ENCODE data around the gene ASIC5.
A peak's percentile ranks its signal among the peaks of the same experiment; 100 is the strongest.
"Not testable (repeated sequence)": the region's sequence is repeated elsewhere in the genome, so short reads cannot be mapped to it uniquely, and the experiment has no call there.

Gene ASIC5, protein sequence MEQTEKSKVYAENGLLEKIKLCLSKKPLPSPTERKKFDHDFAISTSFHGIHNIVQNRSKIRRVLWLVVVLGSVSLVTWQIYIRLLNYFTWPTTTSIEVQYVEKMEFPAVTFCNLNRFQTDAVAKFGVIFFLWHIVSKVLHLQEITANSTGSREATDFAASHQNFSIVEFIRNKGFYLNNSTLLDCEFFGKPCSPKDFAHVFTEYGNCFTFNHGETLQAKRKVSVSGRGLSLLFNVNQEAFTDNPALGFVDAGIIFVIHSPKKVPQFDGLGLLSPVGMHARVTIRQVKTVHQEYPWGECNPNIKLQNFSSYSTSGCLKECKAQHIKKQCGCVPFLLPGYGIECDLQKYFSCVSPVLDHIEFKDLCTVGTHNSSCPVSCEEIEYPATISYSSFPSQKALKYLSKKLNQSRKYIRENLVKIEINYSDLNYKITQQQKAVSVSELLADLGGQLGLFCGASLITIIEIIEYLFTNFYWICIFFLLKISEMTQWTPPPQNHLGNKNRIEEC

DNA sequence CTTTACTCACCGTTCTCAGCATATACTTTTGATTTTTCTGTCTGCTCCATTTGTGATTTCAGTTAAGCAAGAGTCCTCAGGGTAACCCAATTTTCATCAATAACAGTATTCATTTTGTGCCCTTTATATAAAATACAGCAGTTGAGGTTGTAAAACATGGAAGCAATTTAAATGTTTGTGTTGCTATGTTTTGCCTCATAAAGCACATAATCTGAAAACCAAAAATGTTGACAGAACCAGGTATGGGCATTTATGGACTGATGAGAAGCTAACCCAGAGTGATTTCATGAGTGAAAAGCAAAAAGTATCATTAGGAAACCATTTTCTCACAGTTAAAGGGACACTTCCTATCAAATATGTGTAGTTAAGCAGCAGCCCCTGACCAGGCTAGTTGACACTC lies at the start of gene ASIC5:
Gene ASIC5, minus strand, starts transcription at position 101 of the 400 bp plus-strand sequence. Its CDS starts 51 bp downstream, at position 50.
- no peak for DNase-seq (ENCODE audit: low read depth, low spot score)

DNA sequence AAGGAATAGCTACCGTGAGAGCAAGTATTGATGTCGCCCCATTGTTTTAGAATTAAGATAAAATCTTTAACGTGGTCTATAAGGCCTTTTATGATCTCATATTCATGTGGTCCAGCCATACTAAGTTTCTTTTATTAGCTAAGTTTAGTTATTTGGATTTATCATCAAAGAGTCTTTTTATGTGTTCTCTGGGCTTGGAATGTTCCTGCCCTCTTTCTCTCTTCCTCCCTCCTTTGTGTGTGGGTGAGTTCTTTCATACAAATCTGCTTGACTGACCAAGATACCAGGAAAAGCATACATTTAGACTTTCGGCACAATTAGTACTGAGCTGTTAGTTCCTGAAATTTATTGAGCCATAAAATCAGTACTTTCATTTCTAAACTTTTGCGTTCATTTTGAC lies 48.7 kb upstream of the ASIC5 start:
- no peak for DNase-seq (ENCODE audit: low read depth, low spot score)

DNA sequence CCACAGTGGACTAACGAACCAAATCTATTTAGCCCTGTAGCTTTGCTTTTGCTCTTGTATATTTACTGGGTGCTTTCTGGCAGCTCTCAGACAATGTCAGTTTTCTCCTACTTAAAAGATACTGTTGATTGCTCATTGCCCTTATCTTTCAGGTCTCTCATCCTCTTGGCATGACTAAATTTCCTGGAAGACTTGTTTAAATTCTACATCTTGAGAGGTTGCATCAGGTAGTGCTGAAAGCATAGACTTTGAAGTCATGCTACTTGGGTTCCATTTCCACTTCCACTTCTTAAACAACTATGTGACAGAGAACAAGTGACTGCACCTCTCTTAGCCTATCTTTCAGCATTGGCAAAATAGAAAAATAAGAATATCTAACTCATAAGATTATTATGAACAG lies 45.8 kb upstream of the ASIC5 start:
- no peak for DNase-seq (ENCODE audit: low read depth, low spot score)

DNA sequence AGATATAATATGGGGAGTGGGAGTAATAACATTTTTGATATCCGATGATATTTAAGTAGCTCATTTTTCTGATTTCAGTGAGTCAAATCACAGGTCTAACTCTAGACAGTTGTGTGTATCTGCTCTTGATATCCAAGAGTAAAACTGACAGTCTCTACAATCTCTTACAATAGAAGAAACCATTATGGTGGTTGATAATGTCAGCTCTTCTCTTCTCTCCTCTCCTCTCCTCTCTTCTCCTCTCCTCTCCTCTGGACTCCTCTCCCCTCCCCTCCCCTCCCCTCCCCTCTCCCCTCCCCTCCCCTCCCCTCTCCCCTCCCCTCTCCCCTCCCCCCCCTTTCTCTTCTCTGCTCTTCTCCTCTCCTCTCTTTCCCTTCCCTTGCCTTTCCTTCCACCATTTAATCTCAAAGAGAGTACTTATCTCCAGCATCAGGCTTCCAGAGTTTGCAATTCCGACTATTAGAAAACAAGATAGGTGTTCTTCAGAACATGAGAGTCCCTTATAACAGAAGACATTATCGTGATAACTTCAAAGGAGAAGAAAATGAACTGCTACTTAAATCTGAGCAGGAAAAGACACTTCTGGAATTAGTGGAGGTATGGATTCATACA lies 43.6 kb upstream of the ASIC5 start:
- no peak for DNase-seq (ENCODE audit: low read depth, low spot score)

DNA sequence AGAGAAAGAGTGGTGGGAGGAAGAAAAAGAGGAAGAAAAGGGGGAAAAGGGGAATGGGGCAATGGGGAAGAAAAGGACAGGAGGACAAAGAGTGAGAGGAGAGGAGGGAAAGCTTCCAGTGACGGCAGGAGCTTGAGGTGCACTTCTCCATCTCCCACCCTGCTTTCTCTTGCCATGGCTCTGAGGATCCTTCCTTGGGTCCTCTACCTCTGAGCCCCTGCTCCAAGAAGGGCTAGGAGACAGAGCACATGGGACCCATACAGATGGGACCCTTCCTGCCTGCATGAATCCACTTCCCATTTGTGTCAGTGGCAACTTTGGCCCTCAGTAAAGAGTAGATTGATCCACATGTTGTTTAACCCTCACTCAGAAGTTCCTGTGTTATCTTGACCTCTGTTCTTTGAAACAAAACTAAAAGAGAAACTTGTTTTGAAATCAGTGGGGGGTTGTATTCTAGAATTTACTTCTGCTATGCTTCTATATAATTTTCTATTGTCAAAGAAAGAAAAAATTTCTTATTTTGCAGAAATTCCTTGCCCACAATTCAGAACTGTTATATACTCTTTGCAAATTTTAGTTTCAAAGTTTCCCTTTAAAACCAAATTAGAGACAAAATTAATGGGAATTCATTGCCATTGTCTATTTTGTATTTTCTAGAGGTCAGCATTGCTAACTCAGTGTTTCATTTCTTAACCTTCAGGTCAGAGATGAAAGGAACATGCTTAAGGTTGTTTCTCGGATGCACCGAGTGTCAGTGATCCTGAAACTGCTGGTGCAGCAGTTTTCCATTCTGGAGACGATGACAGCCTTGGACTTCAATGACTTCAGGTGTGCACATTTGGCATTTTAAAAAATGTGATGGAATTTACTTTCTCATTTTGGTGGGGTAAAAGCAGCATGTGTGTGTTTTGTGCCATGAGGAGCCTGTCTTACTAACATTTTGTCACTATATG lies 42.4 kb upstream of the ASIC5 start:
- DNase-seq (ENCODE audit: low read depth, low spot score): no peak

DNA sequence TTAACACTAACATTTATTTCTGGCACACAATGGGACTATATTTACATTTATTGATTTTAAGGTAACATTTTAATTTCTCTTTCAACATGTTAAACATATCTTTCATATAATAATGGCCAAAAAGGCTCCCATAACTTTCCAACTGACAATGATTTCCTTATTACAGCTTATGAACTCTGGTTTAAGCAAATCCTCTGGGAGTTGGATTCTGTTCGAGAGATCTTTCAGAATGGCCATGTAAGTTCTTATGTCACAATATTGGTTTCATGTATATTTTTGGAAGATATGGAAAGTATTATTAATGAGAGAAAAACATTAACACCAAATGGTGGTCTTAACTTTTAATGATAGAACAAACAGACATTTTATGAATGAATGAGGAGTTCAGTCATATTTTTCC lies 41.5 kb upstream of the ASIC5 start:
- no peak for DNase-seq (ENCODE audit: low read depth, low spot score)

DNA sequence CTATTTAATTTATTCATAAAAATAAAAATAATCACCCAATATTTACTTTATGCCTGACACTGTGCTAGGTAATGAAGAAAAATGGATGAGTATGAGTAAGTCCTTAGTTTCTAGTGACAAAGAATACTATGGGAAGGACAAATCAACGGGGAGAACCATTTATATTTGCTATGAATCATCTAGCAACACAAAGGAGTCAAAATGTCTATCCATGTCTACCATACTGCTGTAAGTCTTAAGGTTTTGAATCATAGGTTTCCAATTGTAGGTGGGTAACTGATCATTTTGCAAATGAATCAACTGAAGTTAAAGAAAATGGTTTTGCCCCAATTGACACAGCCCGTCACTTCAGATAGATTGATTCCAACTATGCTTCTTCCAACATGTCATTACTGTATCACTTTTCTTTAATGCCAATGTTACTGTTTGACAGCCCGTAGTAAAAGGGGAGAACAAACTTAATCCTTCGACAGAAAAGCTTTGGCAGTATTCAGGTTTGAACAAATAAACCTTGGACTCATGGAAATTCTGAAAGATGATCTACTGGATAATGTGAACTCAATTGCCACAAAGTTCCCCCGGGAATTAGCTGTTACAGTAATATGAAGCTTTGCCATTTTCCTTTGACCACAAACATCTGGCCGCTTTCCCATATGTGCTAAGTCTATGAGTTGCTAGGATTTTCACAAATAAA lies 40.6 kb upstream of the ASIC5 start:
- DNase-seq (ENCODE audit: low read depth, low spot score): peak; percentile 91

DNA sequence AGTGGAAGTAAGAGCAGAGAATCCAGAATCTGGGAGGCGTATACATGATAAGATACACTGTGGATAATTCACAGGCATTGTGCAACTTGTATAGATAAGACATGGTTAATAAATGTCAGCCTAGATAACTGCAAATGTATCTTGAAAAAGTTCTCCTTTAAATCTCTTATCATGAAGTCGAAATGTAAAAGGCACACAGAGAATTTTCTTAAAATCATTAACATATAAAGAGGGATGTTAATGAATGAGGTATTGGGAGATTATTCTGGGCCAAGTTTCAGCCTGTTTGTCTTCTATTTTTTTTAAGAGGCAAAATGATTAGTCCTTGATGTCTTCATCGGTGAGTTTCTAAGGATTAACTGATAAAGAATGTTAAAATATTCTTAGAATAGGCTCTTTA lies 38.3 kb upstream of the ASIC5 start:
- DNase-seq (ENCODE audit: low read depth, low spot score): no peak

DNA sequence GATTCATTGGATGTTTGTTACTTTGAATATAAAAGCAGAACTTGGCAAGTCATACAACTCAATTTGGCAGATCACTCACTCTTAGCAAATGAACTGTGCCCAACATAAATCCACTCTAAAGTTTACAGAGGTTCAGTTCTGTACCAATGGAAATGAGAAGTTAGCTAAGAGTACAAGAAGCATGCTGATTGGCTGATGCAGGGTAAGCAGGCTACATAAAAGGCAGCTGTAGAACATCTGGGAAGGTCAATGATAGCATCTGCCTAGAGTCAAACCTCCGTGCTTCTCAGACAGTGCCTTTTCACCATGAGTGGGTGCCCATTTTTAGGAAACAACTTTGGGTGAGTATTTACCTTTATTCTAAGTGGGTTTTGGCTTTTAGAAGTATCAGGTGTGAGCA lies 37.4 kb upstream of the ASIC5 start, which contains the start of gene TDO2:
Gene TDO2, plus strand, starts transcription at position 244 of the 400 bp plus-strand sequence. Its CDS starts 63 bp downstream, at position 307.
- DNase-seq (ENCODE audit: low read depth, low spot score): no peak

DNA sequence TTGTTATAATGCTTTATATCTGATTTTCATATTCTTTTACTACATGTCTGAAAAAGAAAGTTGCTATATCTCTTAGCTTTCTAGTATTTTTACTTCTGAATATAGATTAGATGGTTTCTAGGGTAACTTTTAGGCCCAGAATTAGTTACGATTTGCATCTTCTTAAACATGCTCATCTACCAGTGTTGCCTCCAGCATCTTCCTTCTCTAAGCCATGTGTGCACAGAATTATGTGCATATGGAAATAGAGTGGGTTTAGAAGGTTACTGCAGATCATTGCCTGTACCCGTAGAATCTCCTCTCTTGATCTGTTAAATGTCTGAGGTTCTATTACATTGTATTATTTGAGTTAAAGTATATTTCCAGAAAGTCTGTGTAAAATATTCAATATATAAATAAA lies 34.9 kb upstream of the ASIC5 start:
- DNase-seq (ENCODE audit: low read depth, low spot score): no peak

DNA sequence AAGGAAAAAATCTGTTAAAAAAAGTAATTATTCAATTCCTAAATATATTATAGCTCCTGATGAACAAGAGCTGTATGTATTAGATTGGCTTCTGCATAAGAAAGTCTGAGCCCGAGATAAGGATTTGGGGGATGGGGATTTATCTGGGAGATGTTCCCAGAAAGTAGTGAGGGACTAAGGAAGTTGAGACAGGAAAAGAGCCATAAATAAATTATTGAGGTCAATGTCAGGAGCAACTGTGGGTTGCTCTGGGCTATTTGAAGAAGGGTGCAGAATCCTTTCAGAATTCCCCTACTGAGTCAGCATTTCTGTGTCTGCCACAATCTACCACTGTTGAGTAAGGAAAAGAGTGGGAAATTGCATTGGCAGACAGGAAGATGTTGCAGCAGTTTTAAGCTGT lies 34.3 kb upstream of the ASIC5 start:
- no peak for DNase-seq (ENCODE audit: low read depth, low spot score)

DNA sequence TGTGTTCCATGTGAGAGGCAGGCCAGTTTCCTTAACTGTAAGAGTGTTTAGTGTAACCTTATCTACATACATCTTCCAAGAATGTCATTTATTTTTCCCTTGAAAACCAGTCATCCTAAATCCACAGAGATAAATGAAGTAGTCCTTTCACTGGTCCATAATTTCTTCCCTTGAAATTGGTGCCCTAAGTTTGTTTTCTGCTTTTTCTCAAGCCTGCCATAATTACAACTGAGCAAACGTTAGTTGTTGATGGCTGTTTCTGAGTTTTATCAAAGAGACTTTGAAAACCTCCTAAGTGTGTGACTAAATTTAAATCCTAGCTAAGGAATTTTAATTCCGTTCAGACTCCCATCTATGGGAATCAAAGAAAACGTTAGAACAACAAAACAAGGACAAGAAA lies 33.8 kb upstream of the ASIC5 start:
- no peak for DNase-seq (ENCODE audit: low read depth, low spot score)

DNA sequence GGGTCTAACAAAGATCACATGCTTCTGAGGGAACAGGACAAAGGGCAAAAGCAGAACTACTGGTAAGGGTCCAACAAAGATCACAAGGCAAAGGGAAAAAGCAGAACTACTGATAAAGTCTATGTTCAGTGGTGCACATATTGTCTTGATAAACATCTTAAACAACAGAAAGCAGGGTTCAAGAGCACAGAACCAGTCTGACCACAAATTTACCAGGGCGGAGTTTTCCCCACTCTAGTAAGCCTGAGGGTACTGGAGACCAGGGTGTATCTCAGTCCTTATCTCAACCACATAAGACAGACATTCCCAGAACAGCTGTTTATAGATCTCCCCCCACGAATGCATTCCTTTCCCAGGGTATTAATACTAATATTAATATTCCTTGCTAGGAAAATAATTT lies 32.3 kb upstream of the ASIC5 start:
- DNase-seq (ENCODE audit: low read depth, low spot score): not testable (repeated sequence)

DNA sequence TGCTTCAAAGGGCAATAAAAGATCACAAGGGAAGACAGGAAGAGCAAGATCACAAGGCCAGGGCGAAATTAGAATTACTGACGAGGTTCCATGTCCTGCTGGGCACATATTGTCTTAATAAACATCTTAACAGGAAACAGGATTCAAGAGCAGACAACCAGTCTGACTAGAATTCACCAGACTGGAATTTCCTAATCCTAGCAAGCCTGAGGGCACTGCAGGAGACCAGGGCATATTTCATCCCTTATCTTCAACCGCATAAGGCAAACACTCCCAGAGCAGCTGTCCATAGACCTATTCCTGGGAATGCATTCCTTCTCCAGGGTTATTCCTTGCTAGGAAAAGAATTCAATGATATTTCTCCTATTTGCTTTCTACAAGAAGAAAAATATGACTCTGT lies 25.0 kb upstream of the ASIC5 start:
- no peak for DNase-seq (ENCODE audit: low read depth, low spot score)

DNA sequence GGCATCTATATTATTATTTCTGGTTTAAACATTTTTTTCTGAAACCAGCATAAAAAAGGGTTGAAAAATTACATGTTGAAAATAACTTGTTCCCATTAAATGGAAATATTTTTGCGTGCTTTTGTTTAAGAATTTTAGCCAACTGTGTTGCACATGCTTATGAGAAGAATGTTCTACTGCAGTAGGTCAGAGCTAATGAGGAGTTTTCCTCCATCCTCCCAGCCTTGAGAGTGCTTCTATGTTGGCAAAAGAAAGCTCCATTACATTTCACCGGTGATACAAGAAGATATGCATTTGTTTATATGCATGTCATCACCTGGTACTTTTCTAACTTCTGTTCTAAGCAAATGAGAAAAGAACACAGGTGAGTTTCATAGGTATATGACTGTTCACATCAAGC lies 23.9 kb upstream of the ASIC5 start:
- no peak for DNase-seq (ENCODE audit: low read depth, low spot score)

DNA sequence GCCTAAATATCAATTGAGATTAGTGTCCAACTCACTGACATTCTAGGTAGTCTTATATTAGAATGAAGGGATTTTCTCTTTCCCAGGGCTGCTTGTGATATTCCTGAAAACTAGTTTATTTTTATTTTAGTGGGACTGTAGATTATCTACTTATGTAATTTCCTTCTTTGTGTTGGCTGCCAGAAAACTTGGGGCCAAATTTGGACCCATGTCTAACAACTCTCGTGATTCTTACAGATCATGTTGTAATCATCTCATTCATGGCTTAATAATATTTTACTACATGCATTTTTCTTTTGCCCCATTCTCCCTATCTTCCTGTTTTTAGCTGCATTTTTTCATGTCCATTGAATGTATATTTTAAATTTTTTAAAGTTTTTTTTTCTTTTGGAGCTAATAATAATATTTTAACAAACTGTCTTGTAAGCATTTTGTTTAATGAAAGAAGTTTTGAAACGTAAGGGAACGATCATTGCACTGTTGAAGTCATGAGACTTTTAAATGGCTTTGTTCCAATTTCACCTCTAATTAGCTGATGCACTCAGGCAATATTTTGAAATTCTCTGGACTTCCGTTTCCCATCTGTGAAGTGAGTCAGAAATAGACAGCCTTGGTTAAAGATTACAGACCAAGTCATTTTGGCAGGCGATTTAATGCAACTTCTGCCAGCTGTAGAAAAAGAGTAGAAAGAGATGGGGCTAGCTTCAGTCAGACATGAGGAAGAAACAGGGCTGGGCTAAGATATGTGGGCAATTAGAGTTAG lies 23.1 kb upstream of the ASIC5 start:
- no peak for DNase-seq (ENCODE audit: low read depth, low spot score)

DNA sequence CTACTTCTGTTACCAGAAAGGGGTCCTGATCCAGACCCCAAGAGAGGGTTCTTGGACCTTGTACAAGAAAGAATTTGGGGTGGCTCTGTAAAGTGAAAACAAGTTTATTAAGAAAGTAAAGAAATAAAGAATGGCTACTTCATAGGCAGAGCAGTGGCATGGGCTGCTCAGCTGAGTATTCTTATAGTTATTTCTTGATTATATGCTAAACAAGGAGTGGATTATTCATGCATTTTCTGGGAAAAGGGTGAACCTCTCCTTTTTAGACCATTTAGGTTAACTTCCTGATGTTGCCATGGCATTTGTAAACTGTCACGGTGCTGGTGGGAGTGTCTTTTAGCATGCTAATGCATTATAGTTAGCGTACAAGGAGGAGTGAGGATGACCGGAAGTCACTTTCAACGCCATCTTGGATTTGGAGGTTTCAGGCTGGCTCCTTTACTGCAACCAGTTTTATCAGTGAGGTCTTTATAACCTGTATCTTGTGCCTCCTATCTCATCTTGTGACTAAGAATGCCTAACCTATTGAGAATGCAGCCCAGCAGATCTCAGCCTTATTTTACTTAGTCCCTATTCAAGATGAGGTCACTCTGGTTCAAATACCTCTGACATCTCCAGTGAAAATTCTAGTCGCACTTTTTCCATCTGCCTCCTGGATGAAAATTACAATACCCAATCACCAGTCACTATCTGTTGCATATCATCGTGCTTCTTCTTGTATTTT lies 21.9 kb upstream of the ASIC5 start:
- no peak for DNase-seq (ENCODE audit: low read depth, low spot score)

DNA sequence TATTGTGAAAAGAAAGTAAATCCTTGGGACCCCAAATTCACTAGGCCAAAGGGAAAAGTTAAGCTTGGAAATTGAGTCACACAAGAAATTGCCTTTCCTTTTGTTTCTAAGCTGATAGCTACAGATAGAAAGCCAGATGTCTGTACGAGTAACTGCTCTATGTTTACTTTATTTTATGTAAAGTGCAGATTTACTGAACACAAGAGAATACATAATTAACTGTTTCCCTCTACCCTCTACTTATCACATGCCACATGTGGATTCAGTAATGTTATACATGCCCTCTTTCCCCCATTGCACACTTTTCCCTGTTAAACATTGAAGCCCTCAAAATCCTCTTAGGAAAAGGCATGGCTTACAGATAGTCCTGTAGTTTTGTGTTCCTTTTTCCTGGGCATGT lies 21.0 kb upstream of the ASIC5 start:
- no peak for DNase-seq (ENCODE audit: low read depth, low spot score)

DNA sequence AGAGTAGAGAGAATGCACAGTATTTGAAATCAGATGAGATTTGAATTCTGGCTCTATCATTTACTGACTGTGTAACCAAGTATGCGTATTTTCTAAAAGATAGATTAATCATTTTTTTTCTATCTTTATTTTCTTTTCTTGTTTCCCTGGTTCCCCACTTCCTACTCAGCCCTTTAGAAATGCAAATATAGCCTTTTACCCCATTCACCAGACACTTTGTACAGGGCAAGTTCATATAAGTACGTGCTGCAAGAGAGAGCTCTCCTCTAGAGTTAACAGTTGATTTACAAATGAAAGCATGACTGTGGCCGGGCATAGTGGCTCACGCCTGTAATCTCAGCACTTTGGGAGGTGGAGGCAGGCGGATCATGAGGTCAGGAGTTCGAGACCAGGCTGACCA lies 19.6 kb upstream of the ASIC5 start:
- no peak for DNase-seq (ENCODE audit: low read depth, low spot score)

DNA sequence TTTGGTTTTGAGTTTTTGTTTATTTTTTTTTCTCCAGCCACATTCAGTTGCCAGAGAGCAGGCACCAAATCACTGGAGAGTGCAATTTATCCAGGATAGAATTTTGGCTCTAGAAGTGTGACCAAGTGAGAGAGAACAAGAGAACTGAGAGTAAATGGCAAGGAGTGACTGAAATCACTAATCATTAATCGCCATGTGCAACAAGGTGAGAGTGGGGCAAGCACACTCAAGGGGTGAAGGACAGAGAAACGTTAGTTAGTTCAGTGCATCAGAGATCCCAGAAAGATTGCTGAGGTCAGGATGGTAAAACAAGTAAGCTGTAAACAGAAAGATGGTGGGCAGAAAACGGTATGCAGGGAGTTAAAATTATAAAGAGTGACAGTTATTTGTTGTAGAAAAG lies 17.8 kb upstream of the ASIC5 start:
- no peak for DNase-seq (ENCODE audit: low read depth, low spot score)

All from brain pericyte (primary cell).